Thymus (tissue), 14 donors: ENCODE measurements around the gene PTGDR2. TPM values are rescaled to one million over a fixed set of nuclear protein-coding genes. Genes with fewer than 3 reads are reported as not detected.

Experiments used
- DNase-seq, 9 donors: peaks; one replicate each; pipeline ENCODE4 v3.0.0-alpha.2; 2013; ENCODE audit warnings: low spot score in 9 of 9, low read depth in 6 of 9, missing footprints in 1 of 9
- H3K27ac ChIP-seq, 2 donors: one replicate each; pipeline ENCODE4 v1.5.1; 2013; ENCODE audit warnings: control low read depth in 1 of 2, low read depth in 1 of 2, low read length in 1 of 2, mild to moderate bottlenecking in 1 of 2, moderate library complexity in 1 of 2
- H3K27me3 ChIP-seq, 2 donors: one replicate each; pipeline ENCODE4 v1.5.1; 2013; ENCODE audit warnings: low read length in 1 of 2; ENCODE audit not compliant: control insufficient read depth in 2 of 2, insufficient read depth in 1 of 2
- H3K36me3 ChIP-seq, 2 donors: one replicate each; pipeline ENCODE4 v1.5.1; 2013; ENCODE audit warnings: low read length in 1 of 2, mild to moderate bottlenecking in 1 of 2, moderate library complexity in 1 of 2; ENCODE audit not compliant: control insufficient read depth in 2 of 2, insufficient read depth in 2 of 2
- H3K4me1 ChIP-seq, 2 donors: one replicate each; pipeline ENCODE4 v1.5.1; 2013; ENCODE audit warnings: low read length in 2 of 2; ENCODE audit not compliant: control insufficient read depth in 2 of 2, insufficient read depth in 2 of 2
- H3K4me3 ChIP-seq, 2 donors: one replicate each; pipeline ENCODE4 v1.5.1; 2013; ENCODE audit warnings: low read length in 2 of 2, control low read depth in 1 of 2, mild to moderate bottlenecking in 1 of 2
- H3K9me3 ChIP-seq, 2 donors: one replicate each; pipeline ENCODE4 v1.5.1; 2013; ENCODE audit warnings: low read length in 1 of 2, mild to moderate bottlenecking in 1 of 2; ENCODE audit not compliant: control insufficient read depth in 2 of 2, insufficient read depth in 1 of 2
- WGBS: extraction: QIAGEN DNeasy Blood & Tissue Kit; methylation state at CpG from one replicate; pipeline ENCODE4 v1.1.7; 2013; 5-methylcytosine and 5-hydroxymethylcytosine counted together
- long read RNA-seq, 10 donors: transcript quantifications; one replicate each; lab custom pipeline, GENCODE V29; 2026
- polyA plus RNA-seq: library from polyadenylated mRNA; stranded (reverse); fragments of 200-250 nt; gene quantifications from one replicate; pipeline ENCODE4 v1.2.3, GENCODE V29; 2013
- total RNA-seq: library from RNA; stranded (reverse); fragments of 120-200 nt; gene quantifications from one replicate; pipeline ENCODE4 v1.2.4, GENCODE V29; 2013
- donor health status: healthy.

Gene PTGDR2
- total RNA-seq, result 10.2 TPM
- 0.73 TPM for polyA plus RNA-seq
- long read RNA-seq, donor 1, partial matches to known transcripts, result 0 of 1 reads
- long read RNA-seq, donor 1, other reads (novel, unspliced or antisense), result 0 of 1 reads
- long read RNA-seq, donor 2, result 0 reads
- long read RNA-seq, donor 3, transcript PTGDR2-201 (2 exons, 2,895 nt), result major isoform, 8 of 8 reads
- long read RNA-seq, donor 3, partial matches to known transcripts, result 0 of 8 reads
- long read RNA-seq, donor 3, other reads (novel, unspliced or antisense), result 0 of 8 reads
- long read RNA-seq, donor 4, partial matches to known transcripts, result 0 of 2 reads
- long read RNA-seq, donor 4, other reads (novel, unspliced or antisense), result 0 of 2 reads
- long read RNA-seq, donor 5, partial matches to known transcripts, result 0 of 1 reads
- long read RNA-seq, donor 5, other reads (novel, unspliced or antisense), result 0 of 1 reads
- long read RNA-seq, donor 6, transcript PTGDR2-201 (2 exons, 2,895 nt), result major isoform, 5 of 5 reads
- long read RNA-seq, donor 6, partial matches to known transcripts, result 0 of 5 reads
- long read RNA-seq, donor 6, other reads (novel, unspliced or antisense), result 0 of 5 reads
- long read RNA-seq, donor 7, partial matches to known transcripts, result 0 of 1 reads
- long read RNA-seq, donor 7, other reads (novel, unspliced or antisense), result 0 of 1 reads
- long read RNA-seq, donor 8, partial matches to known transcripts, result 0 of 2 reads
- long read RNA-seq, donor 8, other reads (novel, unspliced or antisense), result 0 of 2 reads
- long read RNA-seq, donor 9, partial matches to known transcripts, result 0 of 3 reads
- long read RNA-seq, donor 9, other reads (novel, unspliced or antisense), result 0 of 3 reads
- long read RNA-seq, donor 10, partial matches to known transcripts, result 0 of 1 reads
- long read RNA-seq, donor 10, other reads (novel, unspliced or antisense), result 0 of 1 reads

DNA sequence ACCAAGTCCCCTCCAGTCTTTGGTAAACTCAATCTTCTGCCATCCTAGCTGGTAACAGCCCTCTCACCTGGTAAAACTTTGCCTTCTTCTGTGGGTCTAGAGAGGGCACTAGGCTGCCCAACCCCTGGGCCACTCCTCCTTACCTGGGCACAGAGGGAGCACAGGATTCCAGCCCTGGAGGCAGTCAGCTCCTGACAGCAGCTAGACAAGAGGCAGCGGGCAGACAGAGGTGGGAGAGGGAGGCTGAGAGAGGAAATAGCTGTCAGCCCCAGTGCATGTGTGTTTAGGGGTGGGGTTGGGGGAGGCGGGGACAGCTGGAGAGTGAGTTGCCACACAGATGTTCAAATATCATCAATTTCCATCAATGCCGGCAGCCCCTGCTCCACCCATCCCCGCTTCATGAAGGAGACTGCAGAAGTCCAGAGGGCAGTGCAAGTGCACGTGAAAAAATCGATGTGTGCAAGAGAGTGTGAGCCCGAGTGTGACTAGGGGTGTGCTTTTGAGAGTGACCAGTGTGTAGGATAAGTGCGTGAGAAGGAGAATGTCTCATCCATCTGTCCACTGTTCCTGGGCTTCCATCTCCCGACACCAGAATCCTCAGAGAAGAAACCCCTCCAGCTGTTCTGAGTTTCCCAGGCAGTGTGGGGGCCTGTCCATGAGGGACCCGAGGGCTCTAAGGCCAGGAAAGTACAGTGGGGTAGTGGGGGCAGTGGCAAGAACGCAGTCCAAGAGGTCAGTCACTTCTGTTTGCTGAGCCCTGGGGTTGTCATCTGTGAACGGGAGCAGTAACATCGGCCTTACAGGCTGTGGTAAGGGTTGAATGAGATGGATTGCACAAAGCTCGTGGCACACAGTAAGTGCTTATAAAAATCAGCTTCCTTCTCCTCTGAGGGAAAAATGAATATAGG, at the start of gene PTGDR2:
TSS of gene PTGDR2 (minus strand) at position 225 of the 908 bp plus-strand sequence. CDS start 2,228 bp downstream, outside the sequence.
- Histone ChIP-seq H3K4me3 (peak within 1 kb of the TSS; percentile 31 to 52), H3K27me3 (peaks cover 0 to 2% of the 10 kb centered on the region in 2 donors), H3K27ac (peak within 1 kb of the TSS; percentile 6 to 67), H3K4me1 (peaks cover 52 to 80% of the 10 kb centered on the region in 2 donors), H3K36me3 (peaks cover 22 to 25% of the 10 kb centered on the region in 2 donors), H3K9me3 (no peaks in the 10 kb centered on the region)
- peak in 3 of 9 donors; percentile 44 to 74 (median 54) for DNase-seq
- WGBS, result 49% methylated on average over 14 of the region's 14 CpGs

DNA sequence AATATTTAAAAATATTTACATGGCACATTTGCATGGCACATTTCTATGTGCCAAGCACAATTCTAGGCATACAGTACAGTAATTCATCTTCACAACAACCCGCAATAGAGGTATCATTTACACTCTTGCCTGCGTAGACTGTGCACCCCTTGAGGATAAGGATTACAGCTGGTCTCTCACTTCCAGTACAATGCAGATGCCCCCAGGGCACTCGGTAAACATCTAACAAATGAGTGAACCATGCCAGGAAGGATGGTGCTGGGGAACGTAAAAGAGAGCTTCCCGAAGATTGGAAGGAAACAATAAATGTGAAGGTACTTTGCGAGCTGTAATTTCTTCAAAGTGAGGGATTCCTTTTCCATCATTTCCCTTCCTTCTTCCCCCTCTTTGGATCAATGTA, 49.3 kb upstream of the PTGDR2 start:
- no peak overlapping the region for H3K27ac ChIP-seq
- peak overlapping the region; percentile 80 to 95 for H3K4me3 ChIP-seq
- no peaks in the 10 kb centered on the region for H3K9me3 ChIP-seq
- WGBS, result 62% methylated on average over 6 of the region's 6 CpGs
- H3K27me3 ChIP-seq, result no peaks in the 10 kb centered on the region
- H3K36me3 ChIP-seq, result peaks cover 37 to 41% of the 10 kb centered on the region in 2 donors
- no peak for DNase-seq
- peaks cover 19% of the 10 kb centered on the region in 2 donors for H3K4me1 ChIP-seq

DNA sequence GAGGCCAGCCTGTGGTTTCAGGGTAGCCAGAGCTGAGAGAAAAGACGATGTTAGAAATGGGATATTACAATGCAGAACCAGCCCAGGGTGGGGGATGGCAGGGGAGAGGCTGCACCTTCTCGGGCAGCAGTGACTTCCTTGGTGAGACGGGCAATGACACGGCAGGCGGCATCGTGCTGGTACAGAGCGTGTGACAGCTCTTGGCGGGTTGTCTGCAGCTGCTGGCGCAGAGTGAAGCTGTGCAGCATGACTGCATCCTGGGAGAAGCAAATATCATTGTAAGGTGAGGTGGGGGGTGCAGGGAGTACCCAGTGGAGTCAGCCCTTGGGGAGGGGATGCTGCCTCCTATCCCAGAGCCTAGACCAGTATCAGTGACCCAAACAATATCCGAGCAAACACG, 46.9 kb upstream of the PTGDR2 start:
- H3K36me3 ChIP-seq, result peaks cover 59 to 65% of the 10 kb centered on the region in 2 donors
- H3K27ac ChIP-seq, result no peak overlapping the region
- H3K9me3 ChIP-seq, result no peaks in the 10 kb centered on the region
- WGBS, result 97% methylated on average over 11 of the region's 11 CpGs
- H3K4me3 ChIP-seq, result no peak overlapping the region
- DNase-seq, result no peak
- peaks cover 17 to 22% of the 10 kb centered on the region in 2 donors for H3K4me1 ChIP-seq
- no peaks in the 10 kb centered on the region for H3K27me3 ChIP-seq

DNA sequence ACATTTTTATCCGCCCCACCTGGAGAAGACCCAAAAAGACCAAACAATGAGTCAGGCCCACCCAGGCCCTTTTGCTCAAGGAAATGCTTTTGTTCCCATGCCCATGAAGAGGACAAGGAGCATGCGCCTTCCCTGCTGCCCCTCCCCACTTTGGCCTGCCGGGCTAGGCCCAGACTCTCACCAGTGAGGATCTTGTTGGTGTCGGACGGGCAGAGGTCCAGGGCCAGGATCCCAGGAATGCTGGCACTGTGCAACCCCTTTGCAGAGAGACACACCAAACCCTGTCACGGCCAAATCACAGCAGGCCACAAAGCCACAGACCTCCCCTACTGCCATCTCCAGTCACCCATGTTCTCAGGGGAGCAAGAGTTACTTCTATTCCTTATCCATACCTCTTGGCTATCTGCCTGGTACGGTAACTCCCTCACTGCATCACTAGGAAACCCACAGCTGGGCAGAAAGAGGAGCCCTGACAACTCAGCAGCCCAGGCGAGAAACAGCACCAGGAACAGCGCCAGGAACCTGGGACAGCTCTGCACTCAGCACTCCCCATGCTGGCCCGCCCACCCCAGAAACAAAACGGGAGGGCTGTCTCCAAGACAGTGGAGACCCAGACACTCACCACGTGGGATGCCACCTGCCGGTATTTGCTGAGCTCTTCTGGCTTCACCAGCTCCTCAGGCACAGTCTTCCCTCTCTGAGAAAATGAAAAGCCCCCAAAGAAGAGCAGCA, 45.1 kb upstream of the PTGDR2 start:
- 97% methylated on average over 13 of the region's 13 CpGs for WGBS

DNA sequence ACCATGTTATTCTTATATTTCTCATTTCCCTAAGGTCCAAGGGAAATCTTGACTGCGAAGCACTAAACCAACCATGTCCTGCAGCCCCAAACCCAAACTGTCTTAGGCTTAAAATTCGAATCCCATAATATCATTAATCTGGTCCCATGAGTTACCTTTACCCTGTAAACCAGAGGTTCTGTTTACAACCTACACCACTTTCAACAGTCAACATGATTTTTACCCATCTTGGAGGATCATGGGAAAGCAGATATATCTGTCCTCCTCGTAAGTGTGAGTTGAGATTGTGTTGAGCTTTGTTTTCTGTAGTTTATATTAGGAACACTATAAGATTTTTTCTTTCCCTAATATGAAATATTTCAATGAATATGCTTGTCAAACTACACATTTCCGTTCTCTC, 44.2 kb upstream of the PTGDR2 start:
- H3K4me3 ChIP-seq, result no peak overlapping the region
- H3K4me1 ChIP-seq, result peaks cover 6 to 7% of the 10 kb centered on the region in 2 donors
- no peaks in the 10 kb centered on the region for H3K9me3 ChIP-seq
- no peak for DNase-seq
- no peaks in the 10 kb centered on the region for H3K27me3 ChIP-seq
- no peak overlapping the region for H3K27ac ChIP-seq
- 73% methylated on average over 4 of the region's 4 CpGs for WGBS
- H3K36me3 ChIP-seq, result peaks cover 78 to 91% of the 10 kb centered on the region in 2 donors

More for the DNA sequence above, 45.1 kb upstream of the PTGDR2 start:
- H3K27ac ChIP-seq, result no peak overlapping the region
- H3K9me3 ChIP-seq, result no peaks in the 10 kb centered on the region
- no peak for DNase-seq
- H3K4me3 ChIP-seq, result no peak overlapping the region
- H3K27me3 ChIP-seq, result no peaks in the 10 kb centered on the region
- peaks cover 71 to 82% of the 10 kb centered on the region in 2 donors for H3K36me3 ChIP-seq
- H3K4me1 ChIP-seq, result peaks cover 11 to 15% of the 10 kb centered on the region in 2 donors

DNA sequence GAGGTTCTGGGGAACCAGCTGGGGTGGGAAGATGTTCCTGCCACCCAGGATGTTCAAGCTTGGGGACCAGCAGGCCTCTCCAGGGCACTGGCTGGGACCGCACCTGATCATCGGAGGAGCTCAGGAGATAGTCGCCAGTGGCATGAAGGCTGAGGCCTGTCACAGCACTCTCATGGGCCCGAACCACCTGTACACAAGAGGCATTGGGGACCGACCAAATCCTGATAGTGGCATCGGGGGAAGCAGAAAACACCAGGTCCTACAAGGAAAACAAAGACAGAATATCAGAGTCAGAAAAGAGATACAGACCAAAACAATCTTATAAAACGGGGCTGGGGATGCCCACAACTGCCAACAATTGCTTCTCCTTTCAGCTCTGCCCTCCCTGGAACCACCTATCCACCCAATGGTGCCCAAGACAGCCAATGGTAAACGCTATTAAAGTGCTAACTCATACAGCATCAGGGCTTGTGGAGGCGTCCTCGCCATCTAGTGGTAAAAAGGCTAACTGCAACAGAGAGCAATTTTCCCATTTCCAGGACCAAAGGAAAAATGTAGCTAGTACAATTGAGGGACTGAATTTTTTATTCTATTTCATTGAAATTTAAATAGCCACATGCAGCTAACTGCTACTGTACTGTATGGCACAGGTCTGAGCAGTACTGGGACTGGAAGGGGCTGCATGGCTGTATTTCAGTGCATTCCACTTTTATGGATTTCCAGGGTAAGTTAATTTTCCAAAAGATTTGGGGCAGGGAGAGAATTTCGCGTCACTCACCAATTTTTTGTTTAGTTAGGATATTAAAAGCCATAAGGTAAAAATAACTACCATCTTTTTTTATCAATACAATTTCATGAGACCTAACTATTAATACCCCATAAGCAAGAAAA, 43.5 kb upstream of the PTGDR2 start:
- Histone ChIP-seq H3K27ac (no peak overlapping the region), H3K9me3 (no peaks in the 10 kb centered on the region), H3K4me1 (peaks cover 0 to 3% of the 10 kb centered on the region in 2 donors), H3K27me3 (no peaks in the 10 kb centered on the region), H3K36me3 (peaks cover 80 to 97% of the 10 kb centered on the region in 2 donors), H3K4me3 (no peak overlapping the region)
- DNase-seq, result peak in 1 of 9 donors; percentile 55
- WGBS, result 66% methylated on average over 12 of the region's 12 CpGs

DNA sequence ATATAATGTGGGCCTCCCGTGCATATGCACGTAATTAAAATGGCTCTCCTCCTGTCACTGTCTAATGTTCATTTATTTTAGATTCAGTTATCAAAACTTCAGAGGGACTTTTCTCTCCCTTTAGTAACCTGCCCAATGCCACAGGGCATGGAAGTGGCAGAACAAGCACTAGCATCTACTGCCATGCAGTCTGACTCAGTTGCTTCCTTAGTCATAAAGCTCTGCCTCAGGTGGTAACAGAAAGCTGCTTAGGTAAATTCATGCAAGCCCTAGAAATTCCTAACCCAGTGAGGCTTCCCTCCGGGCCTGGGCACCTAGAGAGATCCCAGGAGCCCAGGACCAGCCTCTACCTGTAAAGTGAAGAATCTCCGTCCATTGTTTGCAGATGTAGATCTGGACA, 41.7 kb upstream of the PTGDR2 start:
- Histone ChIP-seq H3K4me3 (no peak overlapping the region), H3K27ac (no peak overlapping the region), H3K36me3 (peaks cover 75 to 92% of the 10 kb centered on the region in 2 donors), H3K9me3 (no peaks in the 10 kb centered on the region), H3K27me3 (no peaks in the 10 kb centered on the region), H3K4me1 (peaks cover 0 to 3% of the 10 kb centered on the region in 2 donors)
- DNase-seq, result no peak
- 99% methylated on average over 4 of the region's 4 CpGs for WGBS
